HEK293T (cell line): ENCODE results near the gene SIK3.

ENCODE experiments used
- CTCF ChIA-PET: fragments of 350-600 bp; formaldehyde crosslinking; extraction: SDS; loops from one replicate; lab custom pipeline; 2021; ENCODE audit warnings: antibody characterized with exemption, inconsistent platforms; lab: Yijun Ruan, JAX
- POLR2A ChIA-PET: fragments of 350-600 bp; formaldehyde crosslinking; extraction: SDS; loops from one replicate; lab custom pipeline; 2020; ENCODE audit warnings: antibody characterized with exemption, inconsistent platforms; lab: Yijun Ruan, JAX
- DNase-seq: peaks from one replicate; pipeline ENCODE4 v3.0.0; 2012; ENCODE audit warnings: mixed read lengths; ENCODE audit errors: extremely low spot score
- ARNT ChIP-seq: fragments of 450-650 bp; IDR thresholded peaks from 2 replicates; pipeline ENCODE4 v1.6.1; 2017; ENCODE audit warnings: mild to moderate bottlenecking
- BHLHE40 ChIP-seq: fragments of 450-650 bp; IDR thresholded peaks from 2 replicates; pipeline ENCODE4 v1.6.1; 2016; ENCODE audit warnings: mild to moderate bottlenecking, moderate library complexity, borderline replicate concordance
- CTBP1 ChIP-seq: fragments of 450-650 bp; IDR thresholded peaks from 2 replicates; pipeline ENCODE4 v1.6.1; 2016; ENCODE audit warnings: borderline replicate concordance
- ELF4 ChIP-seq: fragments of 450-650 bp; IDR thresholded peaks from 2 replicates; pipeline ENCODE4 v1.6.1; 2017; ENCODE audit warnings: antibody characterized with exemption
- FOXA1 ChIP-seq: fragments of 450-650 bp; IDR thresholded peaks from 2 replicates; pipeline ENCODE4 v1.6.1; 2016; ENCODE audit warnings: mild to moderate bottlenecking
- FOXK2 ChIP-seq: fragments of 450-650 bp; IDR thresholded peaks from 2 replicates; pipeline ENCODE4 v1.6.1; 2016; ENCODE audit warnings: mild to moderate bottlenecking
- FOXM1 ChIP-seq: fragments of 450-650 bp; IDR thresholded peaks from 2 replicates; pipeline ENCODE4 v1.6.1; 2017; ENCODE audit warnings: mild to moderate bottlenecking, borderline replicate concordance
- HDGF ChIP-seq: fragments of 450-650 bp; IDR thresholded peaks from 2 replicates; pipeline ENCODE4 v1.6.1; 2017; ENCODE audit warnings: antibody characterized with exemption, borderline replicate concordance
- L3MBTL2 ChIP-seq: fragments of 450-650 bp; conservative IDR thresholded peaks from 2 replicates; pipeline ENCODE4 v1.6.1; 2016; ENCODE audit warnings: mild to moderate bottlenecking
- LEF1 ChIP-seq: fragments of 450-650 bp; IDR thresholded peaks from 2 replicates; pipeline ENCODE4 v1.6.1; 2017; ENCODE audit warnings: mild to moderate bottlenecking, borderline replicate concordance
- NFRKB ChIP-seq: fragments of 450-650 bp; IDR thresholded peaks from 2 replicates; pipeline ENCODE4 v1.6.1; 2016; ENCODE audit warnings: mild to moderate bottlenecking, moderate library complexity
- SP1 ChIP-seq: fragments of 450-650 bp; IDR thresholded peaks from 2 replicates; pipeline ENCODE4 v1.6.1; 2017
- SUZ12 ChIP-seq: fragments of 450-650 bp; IDR thresholded peaks from 2 replicates; pipeline ENCODE4 v1.6.1; 2016; ENCODE audit warnings: mild to moderate bottlenecking
- TARDBP ChIP-seq: fragments of 450-650 bp; IDR thresholded peaks from 2 replicates; pipeline ENCODE4 v1.6.1; 2016
- ZNF384 ChIP-seq: fragments of 450-650 bp; IDR thresholded peaks from 2 replicates; pipeline ENCODE4 v1.6.1; 2016
- TF ChIP-seq, protein P1 (sequence below): fragments of 450-650 bp; IDR thresholded peaks from 2 replicates; pipeline ENCODE4 v1.6.1; 2016

Gene SIK3

DNA sequence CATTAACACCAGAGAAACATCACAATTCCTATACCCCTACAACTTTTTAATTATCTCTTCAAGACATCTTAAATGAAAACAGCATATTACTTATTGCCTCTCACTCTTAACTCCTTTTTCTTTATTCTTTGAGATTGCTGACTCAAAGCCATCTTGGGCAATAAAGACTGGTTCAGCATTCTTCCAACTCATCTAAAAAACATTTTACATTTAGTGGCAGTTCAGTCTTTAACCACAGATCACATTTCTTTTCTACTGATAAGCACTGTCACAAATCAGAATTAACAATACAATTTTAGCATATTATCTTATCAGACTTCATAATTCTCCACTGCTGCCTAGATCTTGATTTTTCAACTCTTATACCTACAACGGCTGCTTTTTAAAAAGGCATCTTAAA is 34.0 kb downstream of the SIK3 start:
- no peak for DNase-seq
- CTCF ChIA-PET: interaction anchor here (0.7 kb wide), 1 partner anchor 11 kb away, joined by 3 read pairs; no protein-coding TSS in a partner anchor
- POLR2A ChIA-PET: no interaction called here
- TF ChIP-seq FOXK2 (no peak), ELF4 (no peak), LEF1 (no peak), SP1 (no peak), FOXM1 (no peak), HDGF (no peak), ZNF384 (no peak), CTBP1 (no peak), SUZ12 (no peak)
- TF ChIP-seq, protein P1, sequence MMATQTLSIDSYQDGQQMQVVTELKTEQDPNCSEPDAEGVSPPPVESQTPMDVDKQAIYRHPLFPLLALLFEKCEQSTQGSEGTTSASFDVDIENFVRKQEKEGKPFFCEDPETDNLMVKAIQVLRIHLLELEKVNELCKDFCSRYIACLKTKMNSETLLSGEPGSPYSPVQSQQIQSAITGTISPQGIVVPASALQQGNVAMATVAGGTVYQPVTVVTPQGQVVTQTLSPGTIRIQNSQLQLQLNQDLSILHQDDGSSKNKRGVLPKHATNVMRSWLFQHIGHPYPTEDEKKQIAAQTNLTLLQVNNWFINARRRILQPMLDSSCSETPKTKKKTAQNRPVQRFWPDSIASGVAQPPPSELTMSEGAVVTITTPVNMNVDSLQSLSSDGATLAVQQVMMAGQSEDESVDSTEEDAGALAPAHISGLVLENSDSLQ: no peak

DNA sequence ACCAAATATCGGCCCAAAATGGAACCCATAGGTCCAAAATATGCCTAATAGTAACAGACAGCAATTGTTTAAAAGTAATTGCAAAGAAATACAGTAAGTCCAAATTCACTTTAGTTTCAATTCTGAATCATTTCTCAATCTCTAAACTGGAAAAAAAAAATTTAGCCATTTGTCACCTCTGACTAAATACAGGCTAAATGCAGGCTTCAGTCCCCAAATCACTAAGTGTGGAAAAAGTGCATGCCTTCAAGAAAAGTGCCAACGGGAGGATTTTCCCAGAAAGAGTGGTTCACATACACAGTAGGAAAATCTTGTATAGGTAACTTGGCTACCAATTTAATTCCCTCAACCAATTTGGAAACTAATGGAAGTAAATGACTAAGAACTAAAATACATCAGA is 35.7 kb downstream of the SIK3 start:
- no peak for DNase-seq
- POLR2A ChIA-PET: interaction anchor here (1.4 kb wide), 1 partner anchor 17 kb away, joined by 4 read pairs; no protein-coding TSS in a partner anchor
- CTCF ChIA-PET: no interaction called here
- TF ChIP-seq TARDBP (no peak), ZNF384 (no peak), ELF4 (no peak), NFRKB (no peak), HDGF (no peak), CTBP1 (no peak), BHLHE40 (no peak), FOXA1 (no peak), FOXM1 (no peak), L3MBTL2 (no peak), ARNT (no peak)

DNA sequence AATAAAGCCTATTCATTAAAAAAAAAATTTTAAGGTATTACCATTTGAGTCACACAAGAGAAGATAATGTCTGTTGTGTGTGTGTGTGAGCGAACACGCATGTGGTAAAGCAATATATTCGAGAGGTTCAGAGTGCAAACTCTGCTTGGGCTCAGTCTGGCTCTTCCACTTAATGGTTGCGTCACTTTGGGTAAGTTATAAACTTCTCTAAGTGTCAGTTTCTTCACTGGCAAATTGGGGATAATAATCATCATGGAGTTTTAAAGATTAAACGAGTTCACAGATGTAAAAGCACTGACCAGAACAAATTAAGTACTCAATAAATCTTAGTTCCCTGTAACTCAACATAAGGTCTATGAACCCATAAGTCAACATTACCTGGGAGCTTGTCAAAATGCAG is 37.0 kb downstream of the SIK3 start:
- CTCF ChIA-PET: no interaction called here

DNA sequence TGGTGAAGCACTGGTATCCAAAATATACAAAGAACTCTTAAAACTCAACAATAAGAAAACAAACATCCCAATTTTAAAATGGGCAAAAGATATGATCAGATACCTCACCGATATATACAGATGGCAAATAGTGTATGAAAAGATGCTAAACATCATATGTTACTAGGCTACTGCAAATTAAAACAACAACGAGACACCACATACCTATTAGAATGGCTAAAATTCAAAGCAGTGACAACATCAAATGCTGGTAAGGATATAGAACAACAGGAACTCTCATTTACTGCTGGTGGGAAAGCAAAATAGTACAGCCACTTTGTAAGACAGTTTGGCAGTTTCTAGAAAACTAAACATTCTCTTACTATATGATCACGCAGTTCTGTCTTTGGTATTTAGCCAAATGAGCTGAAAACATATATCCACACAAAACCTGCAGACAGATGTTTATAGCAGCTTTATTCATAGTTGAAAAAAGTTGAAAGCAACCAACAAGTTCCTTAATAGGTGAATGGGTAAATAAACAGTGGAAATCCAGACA is 38.5 kb downstream of the SIK3 start:
- DNase-seq: no peak
- CTCF ChIA-PET: no interaction called here
- POLR2A ChIA-PET: interaction anchor here (1.0 to 1.3 kb wide), 2 partner anchors 10 to 18 kb away, joined by 3 read pairs; no protein-coding TSS in a partner anchor
- no peak for TF ChIP-seq TARDBP
- TF ChIP-seq ZNF384: no peak
- TF ChIP-seq FOXA1: no peak
- no peak for TF ChIP-seq SP1
- TF ChIP-seq ARNT: no peak
- TF ChIP-seq BHLHE40: no peak
- TF ChIP-seq ELF4: no peak
- no peak for TF ChIP-seq L3MBTL2
- no peak for TF ChIP-seq CTBP1
- TF ChIP-seq LEF1: no peak
- no peak for TF ChIP-seq FOXM1
- no peak for TF ChIP-seq SUZ12
- no peak for TF ChIP-seq NFRKB
- TF ChIP-seq FOXK2: no peak
- TF ChIP-seq, protein P1: no peak
- TF ChIP-seq HDGF: no peak

More for the DNA sequence above, 37.0 kb downstream of the SIK3 start:
- TF ChIP-seq BHLHE40: no peak
- TF ChIP-seq, protein P1: no peak
- no peak for DNase-seq
- POLR2A ChIA-PET: no interaction called here

DNA sequence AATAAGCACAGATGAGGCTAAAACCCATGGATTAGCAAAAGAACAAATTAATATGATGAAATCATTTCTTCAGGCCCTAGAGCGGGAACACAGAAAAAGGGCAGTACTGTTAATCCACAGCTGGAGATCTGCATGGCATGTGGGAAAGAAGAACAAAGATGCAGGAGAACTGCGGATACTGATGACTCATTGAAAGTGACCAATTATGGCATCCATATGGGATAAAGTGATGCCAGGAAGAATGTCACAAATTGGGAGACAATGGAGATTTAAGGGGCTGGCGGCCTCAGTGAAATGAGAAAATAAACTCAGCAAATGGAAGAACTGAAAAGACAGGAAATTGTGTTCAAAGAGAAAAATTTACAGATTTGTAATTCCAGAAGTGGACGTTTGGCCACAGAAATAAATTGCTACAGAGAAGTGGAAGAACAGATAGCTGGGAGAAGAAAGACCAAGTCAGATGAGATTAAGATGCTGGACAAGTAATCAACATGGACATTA is 39.4 kb downstream of the SIK3 start:
- POLR2A ChIA-PET: interaction anchor here (1.3 kb wide), 1 partner anchor 18 kb away, joined by 3 read pairs; no protein-coding TSS in a partner anchor
- CTCF ChIA-PET: no interaction called here
- DNase-seq: no peak
- TF ChIP-seq FOXM1 (no peak), ZNF384 (no peak), SP1 (no peak)

DNA sequence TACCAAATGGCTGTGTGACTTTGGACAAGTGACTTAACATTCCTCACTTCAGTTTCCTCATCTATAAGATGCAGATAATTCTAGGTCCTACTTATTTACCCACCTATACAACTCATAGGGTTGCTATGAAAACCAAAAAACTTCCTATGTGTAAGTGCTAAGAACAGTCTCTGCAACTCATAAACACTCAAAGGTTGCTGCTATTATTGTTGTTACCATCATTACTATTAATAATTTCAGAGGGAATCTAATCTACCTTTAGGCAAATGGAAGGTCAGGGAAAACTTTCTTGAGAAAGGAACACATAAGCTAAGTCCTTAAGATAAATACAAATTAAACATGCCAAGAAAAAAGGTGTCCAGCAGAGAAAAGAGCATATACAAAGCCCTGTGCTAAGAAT is 40.5 kb downstream of the SIK3 start:
- CTCF ChIA-PET: no interaction called here
- DNase-seq: no peak
- POLR2A ChIA-PET: no interaction called here

More for the DNA sequence above, 40.5 kb downstream of the SIK3 start:
- TF ChIP-seq SUZ12 (no peak), HDGF (no peak), LEF1 (no peak), CTBP1 (no peak), ELF4 (no peak), FOXA1 (no peak), ZNF384 (no peak), L3MBTL2 (no peak), BHLHE40 (no peak), TARDBP (no peak), ARNT (no peak), FOXM1 (no peak), FOXK2 (no peak), NFRKB (no peak), SP1 (no peak)
- TF ChIP-seq, protein P1: no peak
